ENCODE results near the gene ARVCF.

GRCh38 chr22:19932367-19933206 lies 84.0 kb downstream of the ARVCF start:
- TF ChIP-seq CTCF (conservative IDR thresholded peaks at IDR 0.05 in 1 of 2, IDR thresholded peaks at IDR 0.05 in 1 of 2; ENCODE audit: extremely low read depth in 1 of 2, insufficient read depth in 1 of 2, low read depth in 1 of 2, low read length in 2 of 2) (no peak), EZH2 (IDR thresholded peaks at IDR 0.05; ENCODE audit: borderline replicate concordance, low read length) (no peak)

All from mammary epithelial cell (primary cell).